Measurements from ENCODE around the gene RNF166.

- no peak for TF ChIP-seq CTCF (conservative IDR thresholded peaks at IDR 0.05; ENCODE audit: low read depth, low read length)
- TF ChIP-seq EZH2 (IDR thresholded peaks at IDR 0.05; ENCODE audit: borderline replicate concordance, low read depth, low read length, poor library complexity, severe bottlenecking), result no peak
Observed at GRCh38 chr16:88746506-88746905, 40.3 kb upstream of the RNF166 start.
